GM23338 (cell line): ENCODE data around the gene RO60. TPM values are rescaled to one million over a fixed set of nuclear protein-coding genes. Genes with fewer than 3 reads are reported as not detected.

ENCODE experiments used
- ATAC-seq: fragments of 200-7000 bp; cut with Tn5 transposase; 3 replicates; pipeline ENCODE4 v1.9.1; 2020
- DNase-seq: peaks from one replicate; pipeline ENCODE4 v3.0.0-alpha.2; 2015; ENCODE audit warnings: low spot score
- H2AFZ ChIP-seq: fragments of 200-600 bp; sonication (generic); 2 replicates; pipeline ENCODE4 v1.8.0; 2016; ENCODE audit warnings: antibody characterized with exemption, mild to moderate bottlenecking, moderate library complexity
- H3F3A ChIP-seq: fragments of 200-600 bp; sonication (generic); replicated peaks from 2 replicates; pipeline ENCODE4 v1.8.0; 2017; ENCODE audit warnings: antibody characterized with exemption, mixed run types, low read depth
- H3K27ac ChIP-seq: fragments of 200-600 bp; sonication (generic); 2 replicates; pipeline ENCODE4 v1.6.1; 2016; ENCODE audit warnings: low read depth
- H3K27me3 ChIP-seq: fragments of 200-600 bp; sonication (generic); 2 replicates; pipeline ENCODE4 v1.8.0; 2016; ENCODE audit warnings: mild to moderate bottlenecking, mixed run types, moderate library complexity; ENCODE audit not compliant: insufficient read depth
- H3K36me3 ChIP-seq: fragments of 200-600 bp; sonication (generic); 2 replicates; pipeline ENCODE4 v1.8.0; 2016; ENCODE audit warnings: mild to moderate bottlenecking; ENCODE audit not compliant: insufficient read depth
- H3K4me1 ChIP-seq: fragments of 200-600 bp; sonication (generic); 2 replicates; pipeline ENCODE4 v1.8.0; 2016; ENCODE audit warnings: mild to moderate bottlenecking, moderate library complexity; ENCODE audit not compliant: insufficient read depth
- H3K4me2 ChIP-seq: fragments of 200-600 bp; sonication (generic); 2 replicates; pipeline ENCODE4 v1.7.1; 2017; ENCODE audit warnings: mixed run types
- H3K4me3 ChIP-seq: fragments of 200-600 bp; sonication (generic); 2 replicates; pipeline ENCODE4 v1.6.1; 2016; ENCODE audit warnings: mixed run types
- H3K79me2 ChIP-seq: fragments of 200-600 bp; sonication (generic); replicated peaks from 2 replicates; pipeline ENCODE4 v1.8.0; 2017; ENCODE audit warnings: mild to moderate bottlenecking; ENCODE audit not compliant: insufficient read depth
- H3K9me2 ChIP-seq: fragments of 200-600 bp; sonication (generic); 2 replicates; pipeline ENCODE4 v1.8.0; 2017; ENCODE audit not compliant: insufficient read depth
- H4K20me1 ChIP-seq: fragments of 200-600 bp; sonication (generic); replicated peaks from 2 replicates; pipeline ENCODE4 v1.8.0; 2017; ENCODE audit warnings: mild to moderate bottlenecking; ENCODE audit not compliant: insufficient read depth
- H3K27ac Mint-ChIP-seq: 2 replicates; pipeline ENCODE4 v1.8.0; 2020; ENCODE audit warnings: inconsistent platforms, mild to moderate bottlenecking, moderate library complexity, mixed read lengths
- H3K27me3 Mint-ChIP-seq: 3 replicates; pipeline ENCODE4 v1.8.0; 2022; ENCODE audit warnings: low read depth, mild to moderate bottlenecking, moderate library complexity, mixed read lengths, inconsistent platforms; ENCODE audit not compliant: insufficient read depth, poor library complexity
- H3K36me3 Mint-ChIP-seq: 3 replicates; pipeline ENCODE4 v1.8.0; 2021; ENCODE audit warnings: low read depth, mild to moderate bottlenecking, inconsistent platforms, moderate library complexity, mixed read lengths
- H3K4me1 Mint-ChIP-seq: 3 replicates; pipeline ENCODE4 v1.8.0; 2020; ENCODE audit warnings: mild to moderate bottlenecking, inconsistent platforms, mixed read lengths
- H3K4me3 Mint-ChIP-seq: 3 replicates; pipeline ENCODE4 v1.8.0; 2021; ENCODE audit warnings: moderate library complexity, mild to moderate bottlenecking, inconsistent platforms, mixed read lengths
- H3K9me3 Mint-ChIP-seq: 3 replicates; pipeline ENCODE4 v1.8.0; 2020; ENCODE audit warnings: moderate library complexity, mild to moderate bottlenecking, inconsistent platforms, mixed read lengths
- CREB1 ChIP-seq: fragments of 250-450 bp; sonication (Bioruptor Pico); IDR thresholded peaks from 2 replicates; pipeline ENCODE4 v1.5.0; 2020; ENCODE audit warnings: low read depth, mild to moderate bottlenecking, moderate library complexity
- EZH2 ChIP-seq: fragments of 200-600 bp; sonication (generic); IDR thresholded peaks from one replicate; pipeline ENCODE4 v1.8.0; 2017; ENCODE audit warnings: antibody characterized with exemption, mild to moderate bottlenecking, low read depth; ENCODE audit not compliant: unreplicated experiment
- EZH2phosphoT487 ChIP-seq: fragments of 200-600 bp; sonication (generic); IDR thresholded peaks from one replicate; pipeline ENCODE4 v1.8.1; 2018; ENCODE audit warnings: antibody characterized with exemption; ENCODE audit not compliant: unreplicated experiment
- JUNB ChIP-seq: IDR thresholded peaks from one replicate; pipeline ENCODE4 v1.6.1; 2016; ENCODE audit warnings: antibody characterized with exemption; ENCODE audit not compliant: unreplicated experiment
- NANOG ChIP-seq: IDR thresholded peaks from 2 replicates; pipeline ENCODE4 v1.6.1; 2016; ENCODE audit warnings: antibody characterized with exemption, borderline replicate concordance
- STAT1 ChIP-seq: IDR thresholded peaks from one replicate; pipeline ENCODE4 v1.6.1; 2016; ENCODE audit warnings: antibody characterized with exemption; ENCODE audit not compliant: unreplicated experiment
- ZNF114 ChIP-seq: fragments of 250-450 bp; sonication (Bioruptor Pico); IDR thresholded peaks from 2 replicates; pipeline ENCODE4 v1.5.0; 2020; ENCODE audit warnings: mild to moderate bottlenecking, moderate library complexity
- ZNF331 ChIP-seq: fragments of 250-450 bp; sonication (Bioruptor Pico); IDR thresholded peaks from 2 replicates; pipeline ENCODE4 v1.5.0; 2020; ENCODE audit warnings: low read depth, mild to moderate bottlenecking, moderate library complexity
- polyA plus RNA-seq: library from polyadenylated mRNA; unstranded; fragments of >200 nt; fragmentation: Nextera tagmentation; extraction: Ambion mirVana; gene quantifications from 2 replicates; pipeline ENCODE4 v1.2.1, GENCODE V29; 2016
- total RNA-seq: library from RNA; depleted of rRNA; stranded (reverse); fragments of >200 nt; shearing (Covaris generic); gene quantifications from 2 replicates; pipeline ENCODE4 v1.2.3, GENCODE V29; 2014
- TF ChIP-seq, protein P1 (sequence below): IDR thresholded peaks from one replicate; pipeline ENCODE4 v1.6.1; 2018; ENCODE audit warnings: antibody characterized with exemption; ENCODE audit not compliant: unreplicated experiment
- TF ChIP-seq, protein P2 (sequence below), 2 experiments: fragments of 200-600 bp in 1 of 2; sonication (generic) in 1 of 2; conservative IDR thresholded peaks; 2 replicates each; pipeline versions ENCODE4 v1.5.1 to v1.6.1; 2016 to 2017; ENCODE audit warnings: antibody characterized with exemption in 2 of 2, low read depth in 2 of 2, mild to moderate bottlenecking in 2 of 2, moderate library complexity in 1 of 2
- TF ChIP-seq, protein P3 (sequence below): IDR thresholded peaks from 2 replicates; pipeline ENCODE4 v1.6.1; 2016; ENCODE audit warnings: antibody characterized with exemption

The RO60 gene
- total and polyA plus RNA-seq, 2 experiments from 2014 or later, result 103 to 130 TPM

DNA sequence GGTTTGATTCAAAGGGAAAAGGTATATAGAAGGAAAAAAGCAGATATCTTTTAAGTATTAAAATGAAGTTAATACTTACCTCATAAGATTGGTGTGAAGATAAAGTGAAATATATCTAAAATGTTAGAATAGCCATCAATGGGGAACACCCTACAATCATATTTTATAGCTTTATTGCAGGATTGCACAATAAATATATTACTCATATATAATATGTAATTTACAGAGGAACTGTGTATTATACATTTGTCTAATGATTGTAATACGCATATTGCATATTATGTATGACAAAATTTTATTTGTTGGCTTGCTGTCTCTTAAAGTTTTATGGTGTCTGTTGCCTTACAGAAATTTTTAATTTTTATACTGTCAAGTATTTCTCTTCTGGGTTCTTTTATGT is 48.0 kb upstream of the RO60 start:
- Mint-ChIP-seq H3K27ac (no peak overlapping the region), H3K4me1 (no peaks in the 10 kb centered on the region), H3K27me3 (peaks cover 2% of the 10 kb centered on the region), H3K4me3 (no peak overlapping the region), H3K9me3 (peaks cover 1% of the 10 kb centered on the region; the same call in 1 of the 3 replicates), H3K36me3 (0 out of 3 replicates have a peak, but pooled peaks cover 1% of the 10 kb centered on the region)
- no peaks in the 10 kb centered on the region for H3K36me3 ChIP-seq
- DNase-seq (no peak), ATAC-seq (no peak)
- no peaks in the 10 kb centered on the region for H3K79me2 ChIP-seq
- no peaks in the 10 kb centered on the region for H3K4me1 ChIP-seq
- no peaks in the 10 kb centered on the region for H3K9me2 ChIP-seq
- no peaks in the 10 kb centered on the region for H3K27me3 ChIP-seq
- H3K27ac ChIP-seq, result no peak overlapping the region
- no peak overlapping the region for H2AFZ ChIP-seq
- H3K4me2 ChIP-seq, result no peak overlapping the region
- H3K4me3 ChIP-seq, result no peak overlapping the region
- no peaks in the 10 kb centered on the region for H3F3A ChIP-seq
- H4K20me1 ChIP-seq, result no peaks in the 10 kb centered on the region
- TF ChIP-seq, protein P1, sequence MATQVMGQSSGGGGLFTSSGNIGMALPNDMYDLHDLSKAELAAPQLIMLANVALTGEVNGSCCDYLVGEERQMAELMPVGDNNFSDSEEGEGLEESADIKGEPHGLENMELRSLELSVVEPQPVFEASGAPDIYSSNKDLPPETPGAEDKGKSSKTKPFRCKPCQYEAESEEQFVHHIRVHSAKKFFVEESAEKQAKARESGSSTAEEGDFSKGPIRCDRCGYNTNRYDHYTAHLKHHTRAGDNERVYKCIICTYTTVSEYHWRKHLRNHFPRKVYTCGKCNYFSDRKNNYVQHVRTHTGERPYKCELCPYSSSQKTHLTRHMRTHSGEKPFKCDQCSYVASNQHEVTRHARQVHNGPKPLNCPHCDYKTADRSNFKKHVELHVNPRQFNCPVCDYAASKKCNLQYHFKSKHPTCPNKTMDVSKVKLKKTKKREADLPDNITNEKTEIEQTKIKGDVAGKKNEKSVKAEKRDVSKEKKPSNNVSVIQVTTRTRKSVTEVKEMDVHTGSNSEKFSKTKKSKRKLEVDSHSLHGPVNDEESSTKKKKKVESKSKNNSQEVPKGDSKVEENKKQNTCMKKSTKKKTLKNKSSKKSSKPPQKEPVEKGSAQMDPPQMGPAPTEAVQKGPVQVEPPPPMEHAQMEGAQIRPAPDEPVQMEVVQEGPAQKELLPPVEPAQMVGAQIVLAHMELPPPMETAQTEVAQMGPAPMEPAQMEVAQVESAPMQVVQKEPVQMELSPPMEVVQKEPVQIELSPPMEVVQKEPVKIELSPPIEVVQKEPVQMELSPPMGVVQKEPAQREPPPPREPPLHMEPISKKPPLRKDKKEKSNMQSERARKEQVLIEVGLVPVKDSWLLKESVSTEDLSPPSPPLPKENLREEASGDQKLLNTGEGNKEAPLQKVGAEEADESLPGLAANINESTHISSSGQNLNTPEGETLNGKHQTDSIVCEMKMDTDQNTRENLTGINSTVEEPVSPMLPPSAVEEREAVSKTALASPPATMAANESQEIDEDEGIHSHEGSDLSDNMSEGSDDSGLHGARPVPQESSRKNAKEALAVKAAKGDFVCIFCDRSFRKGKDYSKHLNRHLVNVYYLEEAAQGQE, result no peak
- no peak for TF ChIP-seq ZNF331 (CRISPR knock-in tag)
- no peak for TF ChIP-seq JUNB
- TF ChIP-seq, protein P2, sequence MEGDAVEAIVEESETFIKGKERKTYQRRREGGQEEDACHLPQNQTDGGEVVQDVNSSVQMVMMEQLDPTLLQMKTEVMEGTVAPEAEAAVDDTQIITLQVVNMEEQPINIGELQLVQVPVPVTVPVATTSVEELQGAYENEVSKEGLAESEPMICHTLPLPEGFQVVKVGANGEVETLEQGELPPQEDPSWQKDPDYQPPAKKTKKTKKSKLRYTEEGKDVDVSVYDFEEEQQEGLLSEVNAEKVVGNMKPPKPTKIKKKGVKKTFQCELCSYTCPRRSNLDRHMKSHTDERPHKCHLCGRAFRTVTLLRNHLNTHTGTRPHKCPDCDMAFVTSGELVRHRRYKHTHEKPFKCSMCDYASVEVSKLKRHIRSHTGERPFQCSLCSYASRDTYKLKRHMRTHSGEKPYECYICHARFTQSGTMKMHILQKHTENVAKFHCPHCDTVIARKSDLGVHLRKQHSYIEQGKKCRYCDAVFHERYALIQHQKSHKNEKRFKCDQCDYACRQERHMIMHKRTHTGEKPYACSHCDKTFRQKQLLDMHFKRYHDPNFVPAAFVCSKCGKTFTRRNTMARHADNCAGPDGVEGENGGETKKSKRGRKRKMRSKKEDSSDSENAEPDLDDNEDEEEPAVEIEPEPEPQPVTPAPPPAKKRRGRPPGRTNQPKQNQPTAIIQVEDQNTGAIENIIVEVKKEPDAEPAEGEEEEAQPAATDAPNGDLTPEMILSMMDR (conservative IDR thresholded peaks at IDR 0.05; ENCODE audit: low read depth in 2 of 2), result no peak
- TF ChIP-seq ZNF114, result no peak
- no peak for TF ChIP-seq NANOG
- TF ChIP-seq EZH2, result no peak
- TF ChIP-seq STAT1, result no peak
- no peak for TF ChIP-seq CREB1 (CRISPR knock-in tag)
- TF ChIP-seq, protein P3, sequence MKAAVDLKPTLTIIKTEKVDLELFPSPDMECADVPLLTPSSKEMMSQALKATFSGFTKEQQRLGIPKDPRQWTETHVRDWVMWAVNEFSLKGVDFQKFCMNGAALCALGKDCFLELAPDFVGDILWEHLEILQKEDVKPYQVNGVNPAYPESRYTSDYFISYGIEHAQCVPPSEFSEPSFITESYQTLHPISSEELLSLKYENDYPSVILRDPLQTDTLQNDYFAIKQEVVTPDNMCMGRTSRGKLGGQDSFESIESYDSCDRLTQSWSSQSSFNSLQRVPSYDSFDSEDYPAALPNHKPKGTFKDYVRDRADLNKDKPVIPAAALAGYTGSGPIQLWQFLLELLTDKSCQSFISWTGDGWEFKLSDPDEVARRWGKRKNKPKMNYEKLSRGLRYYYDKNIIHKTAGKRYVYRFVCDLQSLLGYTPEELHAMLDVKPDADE, result no peak
- no peak for TF ChIP-seq EZH2phosphoT487
